ENCODE results near the gene CNOT4. TPM values are rescaled to one million over a fixed set of nuclear protein-coding genes. Genes with fewer than 3 reads are reported as not detected.

The CNOT4 gene
- total and polyA plus RNA-seq, 4 donors = 5.6 to 61.4 (median 11.7) TPM

- DNase-seq (no peak), ATAC-seq (ENCODE audit: insufficient read depth, low FRiP score) (no peak)
- no peaks in the 10 kb centered on the region for H3K27me3 ChIP-seq (ENCODE audit: control insufficient read depth in 3 of 3, insufficient read depth in 3 of 3, low read length in 2 of 3)
- H3K4me3 ChIP-seq = no peak overlapping the region
- 77 to 86% methylated on average over 3 of the region's 3 CpGs for WGBS, 2 donors
- no peak overlapping the region for H3K9ac ChIP-seq (ENCODE audit: insufficient read depth in 1 of 2, low read length in 2 of 2)
- peaks cover 0 to 12% (median 0%) of the 10 kb centered on the region in 5 donors for H3K4me1 ChIP-seq (ENCODE audit: control insufficient read depth in 5 of 5, insufficient read depth in 5 of 5, low read length in 5 of 5)
- TF ChIP-seq CTCF (IDR thresholded peaks at IDR 0.05; ENCODE audit: control extremely low read depth, extremely low read depth) = no peak
- no peaks in the 10 kb centered on the region for H3K9me3 ChIP-seq (ENCODE audit: control insufficient read depth in 4 of 4, insufficient read depth in 3 of 4, low read length in 3 of 4)
- no peaks in the 10 kb centered on the region for H3K36me3 ChIP-seq (ENCODE audit: control insufficient read depth in 4 of 4, insufficient read depth in 4 of 4, low read length in 4 of 4)
- H3K27ac ChIP-seq (ENCODE audit: low read depth in 1 of 2, low read length in 1 of 2) = no peak overlapping the region
Measured at GRCh38 chr7:135463908-135464307, 46.0 kb downstream of the CNOT4 start.

- no peak overlapping the region for H3K27ac ChIP-seq (ENCODE audit: low read depth in 1 of 2, low read length in 1 of 2)
- 81 to 84% methylated on average over 4 of the region's 4 CpGs for WGBS, 2 donors
- ATAC-seq (ENCODE audit: insufficient read depth, low FRiP score) = no peak
Measured at GRCh38 chr7:135459951-135460567, 49.8 kb downstream of the CNOT4 start.

GRCh38 chr7:135459076-135459475, 50.8 kb downstream of the CNOT4 start:
- H3K27ac ChIP-seq (ENCODE audit: low read depth in 1 of 2, low read length in 1 of 2) = no peak overlapping the region
- WGBS, 2 donors = 61 to 81% methylated on average over 6 of the region's 6 CpGs
- DNase-seq = no peak
- TF ChIP-seq CTCF (IDR thresholded peaks at IDR 0.05; ENCODE audit: control extremely low read depth, extremely low read depth) = no peak
- H3K4me1 ChIP-seq (ENCODE audit: control insufficient read depth in 5 of 5, insufficient read depth in 5 of 5, low read length in 5 of 5) = peaks cover 0 to 12% (median 0%) of the 10 kb centered on the region in 5 donors
- no peak overlapping the region for H3K9ac ChIP-seq (ENCODE audit: insufficient read depth in 1 of 2, low read length in 2 of 2)
- no peaks in the 10 kb centered on the region for H3K27me3 ChIP-seq (ENCODE audit: control insufficient read depth in 3 of 3, insufficient read depth in 3 of 3, low read length in 2 of 3)
- H3K4me3 ChIP-seq = no peak overlapping the region
- no peaks in the 10 kb centered on the region for H3K9me3 ChIP-seq (ENCODE audit: control insufficient read depth in 4 of 4, insufficient read depth in 3 of 4, low read length in 3 of 4)
- no peaks in the 10 kb centered on the region for H3K36me3 ChIP-seq (ENCODE audit: control insufficient read depth in 4 of 4, insufficient read depth in 4 of 4, low read length in 4 of 4)
- ATAC-seq (ENCODE audit: insufficient read depth, low FRiP score) = no peak

More at GRCh38 chr7:135459951-135460567, 49.8 kb downstream of the CNOT4 start:
- H3K9ac ChIP-seq (ENCODE audit: insufficient read depth in 1 of 2, low read length in 2 of 2) = no peak overlapping the region
- no peak for DNase-seq
- H3K36me3 ChIP-seq (ENCODE audit: control insufficient read depth in 4 of 4, insufficient read depth in 4 of 4, low read length in 4 of 4) = no peaks in the 10 kb centered on the region
- peaks cover 0 to 12% (median 0%) of the 10 kb centered on the region in 5 donors for H3K4me1 ChIP-seq (ENCODE audit: control insufficient read depth in 5 of 5, insufficient read depth in 5 of 5, low read length in 5 of 5)
- no peak overlapping the region for H3K4me3 ChIP-seq
- no peaks in the 10 kb centered on the region for H3K9me3 ChIP-seq (ENCODE audit: control insufficient read depth in 4 of 4, insufficient read depth in 3 of 4, low read length in 3 of 4)
- no peak for TF ChIP-seq CTCF (IDR thresholded peaks at IDR 0.05; ENCODE audit: control extremely low read depth, extremely low read depth)
- no peaks in the 10 kb centered on the region for H3K27me3 ChIP-seq (ENCODE audit: control insufficient read depth in 3 of 3, insufficient read depth in 3 of 3, low read length in 2 of 3)

- ATAC-seq (ENCODE audit: insufficient read depth, low FRiP score) = no peak
Measured at GRCh38 chr7:135454060-135454459, 55.8 kb downstream of the CNOT4 start.

More at GRCh38 chr7:135454060-135454459, 55.8 kb downstream of the CNOT4 start:
- Histone ChIP-seq H3K27me3 (ENCODE audit: control insufficient read depth in 3 of 3, insufficient read depth in 3 of 3, low read length in 2 of 3) (no peaks in the 10 kb centered on the region), H3K9ac (ENCODE audit: insufficient read depth in 1 of 2, low read length in 2 of 2) (no peak overlapping the region), H3K36me3 (ENCODE audit: control insufficient read depth in 4 of 4, insufficient read depth in 4 of 4, low read length in 4 of 4) (no peaks in the 10 kb centered on the region), H3K4me1 (ENCODE audit: control insufficient read depth in 5 of 5, insufficient read depth in 5 of 5, low read length in 5 of 5) (peaks cover 0 to 2% (median 0%) of the 10 kb centered on the region in 5 donors), H3K9me3 (ENCODE audit: control insufficient read depth in 4 of 4, insufficient read depth in 3 of 4, low read length in 3 of 4) (no peaks in the 10 kb centered on the region), H3K4me3 (no peak overlapping the region), H3K27ac (ENCODE audit: low read depth in 1 of 2, low read length in 1 of 2) (no peak overlapping the region)
- WGBS, 2 donors = 93 to 95% methylated on average over 3 of the region's 3 CpGs
- no peak for DNase-seq
- TF ChIP-seq CTCF (IDR thresholded peaks at IDR 0.05; ENCODE audit: control extremely low read depth, extremely low read depth) = no peak
